AG09309 (cell line): Measurements from ENCODE around the gene MPDZ.
A peak's percentile ranks its signal among the peaks of the same experiment; 100 is the strongest.

Experiments
- DNase-seq: peaks from one replicate; pipeline ENCODE4 v3.0.0-alpha.2; 2010; ENCODE audit warnings: low read depth
- H3K4me3 ChIP-seq: 2 replicates; pipeline ENCODE4 v1.5.1; 2011; ENCODE audit warnings: mild to moderate bottlenecking, low read depth, low read length, moderate library complexity; ENCODE audit not compliant: control insufficient read depth
- TF ChIP-seq, protein P1 (sequence below): IDR thresholded peaks from 2 replicates; pipeline ENCODE4 v1.5.1; 2011; ENCODE audit warnings: mild to moderate bottlenecking, low read depth, low read length, inconsistent platforms; ENCODE audit not compliant: insufficient read depth, control insufficient read depth; ENCODE audit errors: missing control alignments

The MPDZ gene

GRCh38 chr9:13267743-13268142, 11.7 kb downstream of the MPDZ start:
- H3K4me3 ChIP-seq: no peak overlapping the region
- TF ChIP-seq, protein P1, sequence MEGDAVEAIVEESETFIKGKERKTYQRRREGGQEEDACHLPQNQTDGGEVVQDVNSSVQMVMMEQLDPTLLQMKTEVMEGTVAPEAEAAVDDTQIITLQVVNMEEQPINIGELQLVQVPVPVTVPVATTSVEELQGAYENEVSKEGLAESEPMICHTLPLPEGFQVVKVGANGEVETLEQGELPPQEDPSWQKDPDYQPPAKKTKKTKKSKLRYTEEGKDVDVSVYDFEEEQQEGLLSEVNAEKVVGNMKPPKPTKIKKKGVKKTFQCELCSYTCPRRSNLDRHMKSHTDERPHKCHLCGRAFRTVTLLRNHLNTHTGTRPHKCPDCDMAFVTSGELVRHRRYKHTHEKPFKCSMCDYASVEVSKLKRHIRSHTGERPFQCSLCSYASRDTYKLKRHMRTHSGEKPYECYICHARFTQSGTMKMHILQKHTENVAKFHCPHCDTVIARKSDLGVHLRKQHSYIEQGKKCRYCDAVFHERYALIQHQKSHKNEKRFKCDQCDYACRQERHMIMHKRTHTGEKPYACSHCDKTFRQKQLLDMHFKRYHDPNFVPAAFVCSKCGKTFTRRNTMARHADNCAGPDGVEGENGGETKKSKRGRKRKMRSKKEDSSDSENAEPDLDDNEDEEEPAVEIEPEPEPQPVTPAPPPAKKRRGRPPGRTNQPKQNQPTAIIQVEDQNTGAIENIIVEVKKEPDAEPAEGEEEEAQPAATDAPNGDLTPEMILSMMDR: no peak
- peak; percentile 59 for DNase-seq

- DNase-seq: no peak
- TF ChIP-seq, protein P1: no peak
- no peak overlapping the region for H3K4me3 ChIP-seq
These were observed 13.3 kb downstream of the MPDZ start for GRCh38 chr9:13266167-13266566.

GRCh38 chr9:13264788-13265187, 14.7 kb downstream of the MPDZ start:
- TF ChIP-seq, protein P1: no peak
- DNase-seq: no peak
- no peak overlapping the region for H3K4me3 ChIP-seq

GRCh38 chr9:13263511-13263910, 16.0 kb downstream of the MPDZ start:
- H3K4me3 ChIP-seq: no peak overlapping the region
- TF ChIP-seq, protein P1: no peak
- no peak for DNase-seq

- DNase-seq: no peak
- TF ChIP-seq, protein P1: no peak
- H3K4me3 ChIP-seq: no peak overlapping the region
These were observed 26.6 kb downstream of the MPDZ start for GRCh38 chr9:13252852-13253251.

DNA sequence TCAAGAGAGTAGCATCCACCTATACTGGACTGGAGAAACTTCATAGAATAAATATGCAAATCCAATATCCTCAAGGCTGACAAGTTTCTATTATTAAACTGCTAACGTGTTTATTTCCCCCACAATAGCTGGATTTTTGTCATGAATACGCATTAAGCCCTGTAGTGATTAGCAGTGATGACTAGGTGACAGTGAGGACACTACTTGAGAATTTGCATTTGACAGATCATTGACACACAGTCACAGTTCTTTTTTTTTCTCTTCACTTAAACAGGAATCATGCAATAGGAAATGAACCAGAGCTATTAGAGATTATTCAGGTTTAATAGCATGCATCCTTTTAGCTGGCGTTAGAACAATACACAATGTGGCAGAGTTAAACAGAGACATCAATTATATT, 35.3 kb downstream of the MPDZ start:
- no peak overlapping the region for H3K4me3 ChIP-seq
- TF ChIP-seq, protein P1: no peak
- no peak for DNase-seq

GRCh38 chr9:13241283-13241682, 38.2 kb downstream of the MPDZ start:
- TF ChIP-seq, protein P1: no peak
- no peak overlapping the region for H3K4me3 ChIP-seq
- DNase-seq: no peak
